HepG2 (cell line): Measurements from ENCODE around the gene EPN2. TPM values are rescaled to one million over a fixed set of nuclear protein-coding genes. Genes with fewer than 3 reads are reported as not detected.

Source experiments
- ATAC-seq: fragments of 200-7000 bp; cut with Tn5 transposase; 3 replicates; pipeline ENCODE4 v1.9.1; 2020; ENCODE audit warnings: mild to moderate bottlenecking, moderate library complexity
- BruUV-seq: library from RNA; stranded (reverse); fragments of 400-500 nt; replicated peaks from 2 replicates; lab custom pipeline; 2021; lab: Mats Ljungman, UMichigan
- CTCF ChIA-PET: fragments of 300-600 bp; formaldehyde crosslinking; extraction: SDS; loops from one replicate; lab custom pipeline; 2021; ENCODE audit warnings: low total read pairs, inconsistent platforms, low intra/inter-chr PET ratio; lab: Yijun Ruan, JAX
- POLR2A ChIA-PET: fragments of 350-600 bp; sonication (Branson Sonifier 250); formaldehyde crosslinking; loops from one replicate; lab custom pipeline; 2020; ENCODE audit warnings: antibody characterized with exemption, inconsistent platforms; lab: Yijun Ruan, JAX
- DNase-seq: peaks from one replicate; pipeline ENCODE4 v3.0.0-alpha.2; 2015; ENCODE audit warnings: low spot score
- FAIRE-seq: peaks from 3 replicates; lab custom pipeline; 2011; peaks lifted over from hg19 to GRCh38; lab: Jason Lieb, UNC
- H2AFZ ChIP-seq: one replicate; pipeline ENCODE4 v1.6.1; 2011; ENCODE audit warnings: low read length, inconsistent platforms
- H3K27ac ChIP-seq: fragments of 300-600 bp; 3 replicates; pipeline ENCODE4 v1.8.0; 2011; ENCODE audit warnings: mixed run types, mild to moderate bottlenecking, mixed read lengths, low read length, inconsistent platforms; ENCODE audit not compliant: insufficient read depth; ENCODE audit errors: extremely low read length
- H3K27me3 ChIP-seq, 2 experiments: fragments of 200-600 bp in 1 of 2; 2 replicates in 1 of 2; 3 replicates in 1 of 2; pipeline versions ENCODE4 v1.6.0 to v1.8.0; 2011; ENCODE audit warnings: low read length in 2 of 2, mild to moderate bottlenecking in 2 of 2, moderate library complexity in 2 of 2, inconsistent platforms in 1 of 2; ENCODE audit not compliant: insufficient read depth in 2 of 2, control insufficient read depth in 1 of 2
- H3K36me3 ChIP-seq, 2 experiments: fragments of 200-600 bp in 1 of 2; replicated peaks in 1 of 2; 2 replicates in 1 of 2; 3 replicates in 1 of 2; pipeline versions ENCODE4 v1.5.1 to v1.8.0; 2011; ENCODE audit warnings: low read length in 2 of 2, inconsistent platforms in 1 of 2; ENCODE audit not compliant: insufficient read depth in 2 of 2, control insufficient read depth in 1 of 2
- H3K4me1 ChIP-seq: 2 replicates; pipeline ENCODE4 v1.5.1; 2012; ENCODE audit warnings: low read length, inconsistent platforms; ENCODE audit not compliant: insufficient read depth
- H3K4me2 ChIP-seq: 2 replicates; pipeline ENCODE4 v1.6.0; 2011; ENCODE audit warnings: low read depth, low read length, inconsistent platforms
- H3K4me3 ChIP-seq, 3 experiments: fragments of 200-600 bp in 1 of 3; sonication (generic), shearing (Covaris generic) in 1 of 3; replicated peaks in 1 of 3; 2 replicates each; pipeline ENCODE4 v1.5.1; 2011 to 2016; ENCODE audit warnings: low read length in 3 of 3, inconsistent platforms in 2 of 3, low read depth in 2 of 3, mild to moderate bottlenecking in 2 of 3, control low read depth in 1 of 3, mixed read lengths in 1 of 3; ENCODE audit not compliant: insufficient read depth in 1 of 3
- H3K79me2 ChIP-seq: one replicate; pipeline ENCODE4 v1.6.1; 2011; ENCODE audit warnings: low read length, inconsistent platforms; ENCODE audit not compliant: insufficient read depth
- H3K9ac ChIP-seq: 2 replicates; pipeline ENCODE4 v1.6.0; 2011; ENCODE audit warnings: mild to moderate bottlenecking, low read depth, low read length, inconsistent platforms; ENCODE audit not compliant: insufficient read depth
- H3K9me3 ChIP-seq: 2 replicates; pipeline ENCODE4 v1.5.1; 2012; ENCODE audit warnings: mild to moderate bottlenecking, low read length
- H4K20me1 ChIP-seq: 2 replicates; pipeline ENCODE4 v1.6.0; 2011; ENCODE audit warnings: inconsistent platforms, mild to moderate bottlenecking, low read length, moderate library complexity; ENCODE audit not compliant: insufficient read depth
- AGO2 ChIP-seq: fragments of 200-400 bp; formaldehyde crosslinking; optimal IDR thresholded peaks from 2 replicates; pipeline ENCODE3; 2017; ENCODE audit warnings: mild to moderate bottlenecking, low read depth, low read length, moderate library complexity
- MAFK ChIP-seq, 2 experiments: IDR thresholded peaks in 1 of 2; conservative IDR thresholded peaks in 1 of 2; 2 replicates each; pipeline ENCODE4 v1.6.1; 2011; ENCODE audit warnings: improper control_type of control experiment in 2 of 2, low read length in 2 of 2
- RFXAP ChIP-seq: sonication (generic); formaldehyde crosslinking; IDR thresholded peaks from 2 replicates; pipeline ENCODE4 v1.4.0; 2020; ENCODE audit warnings: missing genetic modification reagents, borderline replicate concordance
- ZNF296 ChIP-seq: sonication (generic); formaldehyde crosslinking; conservative IDR thresholded peaks from 2 replicates; pipeline ENCODE4 v1.5.0; 2020; ENCODE audit warnings: mild to moderate bottlenecking, missing genetic modification reagents
- ZNF652 ChIP-seq: IDR thresholded peaks from 2 replicates; pipeline ENCODE4 v1.6.1; 2016; ENCODE audit warnings: low read depth, borderline replicate concordance
- WGBS: methylation state at CpG from one replicate; pipeline ENCODE4 v1.1.6; 2017; ENCODE audit warnings: low lambda C conversion rate; 5-methylcytosine and 5-hydroxymethylcytosine counted together
- in situ Hi-C: cut with HindIII; loops from 2 replicates; pipeline ENCODE4 v1.10.0; 2017; ENCODE audit warnings: low pct_unique_long_range_greater_than_20kb; ENCODE audit not compliant: extremely low pct_ligation_motif_present
- intact Hi-C: fragments of 100-400 bp; cut with micrococcal nuclease; formaldehyde crosslinking; loops from one replicate; pipeline ENCODE4 v1.10.0; 2022; ENCODE audit not compliant: unreplicated experiment
- polyA plus RNA-seq, 8 experiments: library from polyadenylated mRNA; depleted of rRNA in 3 of 8; stranded (reverse) in 7 of 8; unstranded in 1 of 8; fragments of >200 nt; fragmentation: Illumina TruSeq in 4 of 8; extraction: Trizol in 4 of 8; gene quantifications; 2 replicates each; pipeline versions ENCODE4 v1.2.1 to v1.2.3, GENCODE V29; 2011 to 2016; ENCODE audit warnings: low read depth in 4 of 8, missing spikeins in 1 of 8, mixed read lengths in 1 of 8; ENCODE audit not compliant: insufficient read depth in 1 of 8
- total RNA-seq, 5 experiments: library from RNA; depleted of rRNA; stranded (reverse); fragments of >200 nt; fragmentation: Illumina TruSeq; extraction: Trizol; gene quantifications; 2 replicates each; pipeline ENCODE4 v1.2.3, GENCODE V29; 2016; ENCODE audit warnings: low read depth in 1 of 5

EPN2 gene
- total and polyA plus RNA-seq, 2 of the 13 experiments (the other 11 are each of a cell fraction or from before 2014, with no cell fraction given) = 7.8 to 19.2 TPM

- ATAC-seq (no peak), DNase-seq (no peak), FAIRE-seq (no peak)
- H3K4me2 ChIP-seq = no peak overlapping the region
- H3K4me3 ChIP-seq = no peak overlapping the region
- H3K27ac ChIP-seq = no peak overlapping the region
- TF ChIP-seq RFXAP (no peak), ZNF652 (CRISPR knock-in tag) (0 out of 2 replicates have a peak, but pooled peaks have one; percentile 20), MAFK (conservative IDR thresholded peaks at IDR 0.05 in 1 of 2, IDR thresholded peaks at IDR 0.05 in 1 of 2; ENCODE audit: low read length in 2 of 2) (0 out of 4 replicates have a peak, but pooled peaks have one; percentile 6 to 16)
- H3K79me2 ChIP-seq = no peaks in the 10 kb centered on the region
- H3K9me3 ChIP-seq = no peaks in the 10 kb centered on the region
- WGBS = 83% methylated on average over 2 of the region's 12 CpGs
- POLR2A ChIA-PET = no interaction called here
- H4K20me1 ChIP-seq = no peaks in the 10 kb centered on the region
- no peaks in the 10 kb centered on the region for H3K27me3 ChIP-seq
- CTCF ChIA-PET = no interaction called here
- BruUV-seq = no TSS peak
- H2AFZ ChIP-seq = no peak overlapping the region
- H3K4me1 ChIP-seq = peaks cover 38% of the 10 kb centered on the region
- intact Hi-C loops = no loop called here
- in situ Hi-C loops = no loop called here
- H3K9ac ChIP-seq = no peak overlapping the region
- H3K36me3 ChIP-seq = no peaks in the 10 kb centered on the region; a peak in 1 of 5 replicates
These were observed 96.6 kb downstream of the EPN2 start for GRCh38 chr17:19333736-19334290.

GRCh38 chr17:19334331-19334730 is 97.2 kb downstream of the EPN2 start:
- POLR2A ChIA-PET = no interaction called here
- DNase-seq (no peak), ATAC-seq (no peak), FAIRE-seq (no peak)
- peak; percentile 4 for TF ChIP-seq AGO2
- TF ChIP-seq ZNF296 (CRISPR knock-in tag) = no peak
- no peaks in the 10 kb centered on the region; a peak in 1 of 5 replicates for H3K36me3 ChIP-seq
- H3K9me3 ChIP-seq = no peaks in the 10 kb centered on the region
- in situ Hi-C loops = no loop called here
- no peak overlapping the region for H3K4me2 ChIP-seq
- H3K27ac ChIP-seq = no peak overlapping the region
- intact Hi-C loops = no loop called here
- H3K4me1 ChIP-seq = peaks cover 44% of the 10 kb centered on the region
- no TSS peak for BruUV-seq
- CTCF ChIA-PET = no interaction called here
- no peaks in the 10 kb centered on the region for H3K79me2 ChIP-seq
- H4K20me1 ChIP-seq = no peaks in the 10 kb centered on the region
- no peak overlapping the region for H3K4me3 ChIP-seq
- 90% methylated on average over 4 of the region's 6 CpGs for WGBS
- no peaks in the 10 kb centered on the region for H3K27me3 ChIP-seq
- H3K9ac ChIP-seq = no peak overlapping the region
- no peak overlapping the region for H2AFZ ChIP-seq
